Amniotic stem cell (primary cell): ENCODE data around the gene TTPAL.
A peak's percentile ranks its signal among the peaks of the same experiment; 100 is the strongest.
"Not testable (repeated sequence)": the region's sequence is repeated elsewhere in the genome, so short reads cannot be mapped to it uniquely, and the experiment has no call there.

ENCODE experiments used
- DNase-seq: peaks from one replicate; lab custom pipeline; 2025; lab: John Stamatoyannopoulos, UW

TTPAL gene

GRCh38 chr20:44468044-44468782, 7.5 kb upstream of the TTPAL start:
- DNase-seq, result no peak

GRCh38 chr20:44470327-44470726, 5.3 kb upstream of the TTPAL start:
- DNase-seq, result no peak

- no peak for DNase-seq
Measured at GRCh38 chr20:44471481-44471882, 4.2 kb upstream of the TTPAL start.

GRCh38 chr20:44472283-44472682, 3.4 kb upstream of the TTPAL start:
- not testable (repeated sequence) for DNase-seq

GRCh38 chr20:44475372-44475693, 341 bp upstream of the TTPAL start:
- no peak for DNase-seq

GRCh38 chr20:44477151-44477550, 1.5 kb downstream of the TTPAL start:
- no peak for DNase-seq

- DNase-seq, result no peak
Measured at GRCh38 chr20:44478206-44478605, 2.5 kb downstream of the TTPAL start.

- DNase-seq, result no peak
Measured at GRCh38 chr20:44479643-44480042, 4.0 kb downstream of the TTPAL start.

GRCh38 chr20:44480097-44480496, 4.4 kb downstream of the TTPAL start:
- no peak for DNase-seq

- DNase-seq, result no peak
Measured at GRCh38 chr20:44481719-44482416, 6.2 kb downstream of the TTPAL start.

- no peak for DNase-seq
Measured at GRCh38 chr20:44483112-44483511, 7.4 kb downstream of the TTPAL start.

- DNase-seq, result no peak
Measured at GRCh38 chr20:44485078-44485829, 9.6 kb downstream of the TTPAL start.

GRCh38 chr20:44485830-44486198, 10.1 kb downstream of the TTPAL start:
- no peak for DNase-seq

GRCh38 chr20:44488551-44488950, 12.9 kb downstream of the TTPAL start:
- DNase-seq, result no peak

GRCh38 chr20:44489223-44489622, 13.5 kb downstream of the TTPAL start:
- DNase-seq, result no peak

GRCh38 chr20:44489931-44490330, 14.3 kb downstream of the TTPAL start:
- DNase-seq, result no peak

GRCh38 chr20:44491635-44492395, 16.1 kb downstream of the TTPAL start:
- DNase-seq, result no peak

- DNase-seq, result peak; percentile 10
Measured at GRCh38 chr20:44494266-44494665, 18.6 kb downstream of the TTPAL start.

- no peak for DNase-seq
Measured at GRCh38 chr20:44494681-44495080, 19.0 kb downstream of the TTPAL start.

- no peak for DNase-seq
Measured at GRCh38 chr20:44495257-44495656, 19.6 kb downstream of the TTPAL start.

GRCh38 chr20:44495802-44496481, 20.3 kb downstream of the TTPAL start:
- peak; percentile 32 for DNase-seq

- DNase-seq, result peak; percentile 41
Measured at GRCh38 chr20:44496976-44497375, 21.3 kb downstream of the TTPAL start.
